Spinal cord (tissue), 10 donors: ENCODE results near the gene SH2B2. TPM values are rescaled to one million over a fixed set of nuclear protein-coding genes. Genes with fewer than 3 reads are reported as not detected.
"Not testable (repeated sequence)": the region's sequence is repeated elsewhere in the genome, so short reads cannot be mapped to it uniquely, and the experiment has no call there.

Source experiments
- DNase-seq, 6 donors: peaks; one replicate each; pipeline versions ENCODE4 v3.0.0 to v3.0.0-alpha.2; 2013 to 2015; ENCODE audit warnings: low spot score in 6 of 6, low read depth in 4 of 6
- H3K27ac ChIP-seq: one replicate; pipeline ENCODE4 v1.5.1; 2013; ENCODE audit warnings: low read depth, low read length, control low read depth
- H3K27me3 ChIP-seq: one replicate; pipeline ENCODE4 v1.6.1; 2013; ENCODE audit warnings: low read length; ENCODE audit not compliant: control insufficient read depth, insufficient read depth
- H3K36me3 ChIP-seq: one replicate; pipeline ENCODE4 v1.6.1; 2013; ENCODE audit warnings: low read length; ENCODE audit not compliant: control insufficient read depth, insufficient read depth
- H3K4me1 ChIP-seq: one replicate; pipeline ENCODE4 v1.6.1; 2013; ENCODE audit warnings: low read length; ENCODE audit not compliant: control insufficient read depth, insufficient read depth
- H3K4me3 ChIP-seq: one replicate; pipeline ENCODE4 v1.5.1; 2013; ENCODE audit warnings: low read depth, low read length, control low read depth
- H3K9me3 ChIP-seq: one replicate; pipeline ENCODE4 v1.6.1; 2013; ENCODE audit warnings: low read length; ENCODE audit not compliant: control insufficient read depth, insufficient read depth
- WGBS: methylation state at CpG from one replicate; pipeline ENCODE4 v1.1.5; 2013; ENCODE audit warnings: missing lambda C conversion rate; ENCODE audit not compliant: insufficient coverage; 5-methylcytosine and 5-hydroxymethylcytosine counted together
- polyA plus RNA-seq, 2 donors: library from polyadenylated mRNA; unstranded; fragments of 120-200 nt; gene quantifications; one replicate each; pipeline ENCODE4 v1.2.1, GENCODE V29; 2013; ENCODE audit not compliant: insufficient read length in 2 of 2
- small RNA-seq: library from RNA; depleted of rRNA; stranded (forward); fragments of <200 nt; gene quantifications from one replicate; pipeline ENCODE3, GENCODE V24; 2014; ENCODE audit warnings: low replicate concordance
- total RNA-seq, 2 donors: library from RNA; depleted of rRNA in 1 of 2; stranded (reverse); fragments of 120-200 nt in 1 of 2; fragments of >200 nt in 1 of 2; gene quantifications; one replicate each; pipeline versions ENCODE4 v1.2.3 to v1.2.4, GENCODE V29; 2013 to 2014
- donor health status: healthy.

Gene SH2B2
- total and polyA plus RNA-seq, 4 donors = 4.1 to 28.0 (median 13.1) TPM

- Histone ChIP-seq H3K4me3 (peak overlapping the region; percentile 52), H3K27ac (peak overlapping the region; percentile 64)
- H3K9me3 ChIP-seq, H3K27me3 ChIP-seq, H3K4me1 ChIP-seq, H3K36me3 ChIP-seq: not testable (repeated sequence)
- DNase-seq = peak; percentile 87 to 100 (median 92)
- WGBS = under 1% methylated on average over 76 of the region's 76 CpGs
These were observed 77.1 kb downstream of the SH2B2 start for GRCh38 chr7:102363549-102364393.

- H3K36me3 ChIP-seq, DNase-seq, H3K4me1 ChIP-seq, H3K9me3 ChIP-seq, H3K27me3 ChIP-seq: not testable (repeated sequence)
- Histone ChIP-seq H3K27ac (peak overlapping the region; percentile 64), H3K4me3 (peak overlapping the region; percentile 52)
- 0% methylated on average over 1 of the region's 20 CpGs for WGBS
These were observed 77.8 kb downstream of the SH2B2 start for GRCh38 chr7:102364394-102364886.

- H3K4me1 ChIP-seq, H3K9me3 ChIP-seq, DNase-seq, H3K27me3 ChIP-seq, H3K4me3 ChIP-seq, H3K27ac ChIP-seq, H3K36me3 ChIP-seq: not testable (repeated sequence)
- WGBS = no CpG with 5 or more reads among the region's 7 CpGs
These were observed 78.7 kb downstream of the SH2B2 start for GRCh38 chr7:102365390-102365789.

GRCh38 chr7:102370038-102370437 is 83.4 kb downstream of the SH2B2 start:
- H3K36me3 ChIP-seq, H3K4me3 ChIP-seq, H3K9me3 ChIP-seq, H3K27me3 ChIP-seq, H3K4me1 ChIP-seq, H3K27ac ChIP-seq, DNase-seq: not testable (repeated sequence)

Small RNA genes within 50 kb of the gene (small RNA-seq; reads per million reads assigned to genes)
- gene AC005088.1 (not detected), gene MIR4285 (not detected), gene RF00019 (not detected)

Other genes with a start within 250 kb of the SH2B2 start
- gene SPDYE6, start 69.6 kb downstream of the SH2B2 start, total RNA-seq = not detected
- 10 to 100 TPM in 1 of 2 donors, not detected in 1; 16.4 TPM for gene SPDYE6, start 69.6 kb downstream of the SH2B2 start, polyA plus RNA-seq
- gene PRKRIP1, start 109.5 kb downstream of the SH2B2 start, total RNA-seq = 10 to 100 TPM; 17.0 to 35.3 TPM
- gene PRKRIP1, start 109.5 kb downstream of the SH2B2 start, polyA plus RNA-seq = 10 to 100 TPM; 47.0 to 57.8 TPM
- gene ORAI2, start 146.7 kb downstream of the SH2B2 start, total RNA-seq = 10 to 100 TPM; 22.1 to 33.2 TPM
- 10 to 100 TPM; 55.3 to 61.8 TPM for gene ORAI2, start 146.7 kb downstream of the SH2B2 start, polyA plus RNA-seq
- gene ALKBH4, start 178.0 kb downstream of the SH2B2 start, total RNA-seq = 10 to 100 TPM in 1 of 2 donors, 1 to 10 TPM in 1; 9.6 to 17.4 TPM
- gene ALKBH4, start 178.0 kb downstream of the SH2B2 start, polyA plus RNA-seq = 10 to 100 TPM; 20.0 to 20.5 TPM
- gene LRWD1, start 178.1 kb downstream of the SH2B2 start, total RNA-seq = 10 to 100 TPM; 20.9 to 24.4 TPM
- gene LRWD1, start 178.1 kb downstream of the SH2B2 start, polyA plus RNA-seq = 10 to 100 TPM; 42.3 to 48.6 TPM
- gene POLR2J, start 192.1 kb downstream of the SH2B2 start, total RNA-seq = 10 to 100 TPM; 13.6 to 67.3 TPM
- gene POLR2J, start 192.1 kb downstream of the SH2B2 start, polyA plus RNA-seq = 10 to 100 TPM; 52.6 to 53.3 TPM
- gene RASA4B, start 230.9 kb downstream of the SH2B2 start, total RNA-seq = 10 to 100 TPM; 11.1 to 12.5 TPM
- 10 to 100 TPM; 34.2 to 65.3 TPM for gene RASA4B, start 230.9 kb downstream of the SH2B2 start, polyA plus RNA-seq